ENCODE data around the gene MAFF.

- TF ChIP-seq CTCF (IDR thresholded peaks at IDR 0.05 in 2 of 3, conservative IDR thresholded peaks at IDR 0.05 in 1 of 3; ENCODE audit: borderline replicate concordance in 1 of 3, insufficient read depth in 1 of 3, low read depth in 2 of 3, low read length in 2 of 3) (no peak), POLR2A (IDR thresholded peaks at IDR 0.05; ENCODE audit: borderline replicate concordance, extremely low read depth, insufficient read depth, insufficient read length) (no peak), REST (IDR thresholded peaks at IDR 0.05; ENCODE audit: low read depth) (no peak), SIN3A (IDR thresholded peaks at IDR 0.05; ENCODE audit: low read depth) (no peak), POLR2AphosphoS5 (IDR thresholded peaks at IDR 0.05; ENCODE audit: low read depth, low read length) (no peak), ZBTB33 (IDR thresholded peaks at IDR 0.05; ENCODE audit: extremely low read depth, insufficient replicate concordance, low read length) (no peak), EZH2 (IDR thresholded peaks at IDR 0.05) (no peak)
Observed at GRCh38 chr22:38176170-38176741, 25.5 kb upstream of the MAFF start.
